ENCODE data around the gene ZNF445. TPM values are rescaled to one million over a fixed set of nuclear protein-coding genes. Genes with fewer than 3 reads are reported as not detected.
"Not testable (repeated sequence)": the region's sequence is repeated elsewhere in the genome, so short reads cannot be mapped to it uniquely, and the experiment has no call there.

The ZNF445 gene
- total RNA-seq, 1 donor from 2014 or later, result 25.7 TPM

DNA sequence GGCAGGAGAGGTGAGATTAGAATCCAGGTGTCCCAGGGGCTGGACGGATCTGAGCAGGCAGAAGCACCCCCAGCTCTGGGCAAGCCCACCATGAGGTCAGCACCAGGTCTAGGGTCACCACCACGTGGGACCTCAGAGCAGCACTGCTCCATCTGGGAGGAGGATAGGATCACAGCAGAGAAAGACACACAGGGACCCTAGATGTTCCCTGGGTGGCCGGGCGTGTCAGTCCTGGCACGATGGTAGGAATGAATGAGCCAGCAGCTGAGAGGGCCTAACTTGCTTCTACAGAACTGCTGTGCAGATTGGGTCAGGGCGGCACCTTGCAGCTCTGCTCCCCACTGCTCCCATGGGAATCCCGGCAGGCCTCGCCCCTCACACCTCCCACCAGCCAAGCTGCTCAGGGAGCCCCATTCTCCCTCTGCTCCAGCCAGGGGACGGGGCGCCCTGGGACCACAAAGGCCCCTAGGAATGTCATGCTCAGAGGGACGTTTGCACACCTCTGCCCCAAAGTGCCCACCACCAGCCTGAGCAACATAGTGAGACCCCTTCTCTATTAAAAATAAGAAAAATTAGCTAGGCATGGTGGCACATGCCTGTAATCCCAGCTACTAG lies 66.3 kb downstream of the ZNF445 start:
- intact Hi-C loops (cut with micrococcal nuclease), result no loop called here

DNA sequence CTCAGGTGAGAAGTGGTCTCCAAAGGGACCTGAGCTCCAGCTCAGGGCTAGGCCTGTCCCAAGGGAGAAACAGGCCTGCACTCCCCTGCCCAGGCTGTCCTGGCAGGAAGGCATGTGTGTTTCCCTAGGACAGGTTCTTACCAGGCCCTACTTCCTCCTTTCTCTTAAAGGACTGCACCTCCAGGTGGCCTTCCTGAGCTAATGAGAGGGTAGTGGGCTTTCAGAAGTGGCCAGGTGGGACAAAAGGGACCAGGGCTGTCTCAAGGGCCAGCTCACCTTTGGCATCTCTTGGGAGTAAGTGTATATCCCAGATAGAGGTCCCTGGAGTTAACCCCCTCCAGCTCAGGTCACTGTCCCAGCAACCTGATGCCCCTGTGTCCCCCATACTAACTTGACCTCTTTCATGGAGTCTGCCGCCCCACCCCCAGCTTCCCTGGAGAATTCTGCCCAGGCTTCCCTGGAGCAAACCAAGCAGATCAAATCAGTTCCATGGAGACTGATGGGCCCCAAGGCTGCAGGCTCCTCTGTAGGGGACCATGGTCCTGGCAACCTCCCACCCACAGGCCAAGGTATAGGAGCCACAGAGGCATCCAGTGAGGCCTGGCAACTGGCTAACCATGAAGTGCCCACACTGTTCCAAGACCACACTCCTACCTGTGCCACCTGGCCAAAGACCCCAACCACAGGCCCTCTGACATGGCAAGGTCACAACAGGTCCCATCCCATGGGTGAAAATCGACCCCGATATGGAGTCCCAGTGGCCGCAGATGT lies 67.6 kb downstream of the ZNF445 start:
- intact Hi-C loops (cut with micrococcal nuclease), result no loop called here

DNA sequence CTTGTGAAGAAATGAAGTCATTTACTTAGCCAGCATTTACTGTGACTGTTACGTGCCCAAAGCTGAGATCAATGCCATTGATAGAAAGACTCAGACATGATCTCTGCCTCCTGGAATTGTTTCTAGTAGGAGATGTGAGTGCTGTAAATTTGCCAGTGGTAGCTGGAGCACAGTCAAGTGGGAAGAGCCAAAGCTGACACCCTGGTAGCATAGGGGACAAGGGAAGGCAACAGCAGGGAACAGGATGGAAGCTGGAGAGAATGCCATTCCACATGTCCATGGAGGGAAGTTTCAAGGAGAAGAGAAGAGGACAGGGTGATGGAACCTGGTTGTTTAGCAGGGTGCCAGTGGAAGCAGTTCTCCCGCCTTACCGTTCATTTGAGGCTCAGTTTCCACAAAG lies 74.9 kb downstream of the ZNF445 start:
- intact Hi-C loops (cut with micrococcal nuclease), result no loop called here

DNA sequence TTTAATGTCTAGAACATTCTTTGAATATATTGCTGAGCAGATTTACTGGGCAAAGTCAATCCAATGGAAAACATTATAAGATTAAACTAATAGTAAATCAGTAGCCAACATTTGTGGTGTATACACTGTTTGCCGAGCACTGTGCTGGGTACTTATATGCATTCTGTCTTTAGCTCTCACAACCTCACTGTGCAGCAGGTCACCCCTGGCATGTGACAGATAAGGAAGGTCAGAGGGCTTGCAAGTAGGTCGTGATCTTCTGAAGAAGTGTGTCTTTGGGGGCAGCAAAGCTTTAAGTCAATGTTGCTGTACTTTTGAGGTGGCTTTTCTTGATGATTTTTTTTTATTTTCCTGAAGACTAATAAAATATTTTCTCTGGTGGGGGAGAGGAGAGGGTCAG lies 76.7 kb downstream of the ZNF445 start:
- intact Hi-C loops (cut with micrococcal nuclease), result no loop called here

DNA sequence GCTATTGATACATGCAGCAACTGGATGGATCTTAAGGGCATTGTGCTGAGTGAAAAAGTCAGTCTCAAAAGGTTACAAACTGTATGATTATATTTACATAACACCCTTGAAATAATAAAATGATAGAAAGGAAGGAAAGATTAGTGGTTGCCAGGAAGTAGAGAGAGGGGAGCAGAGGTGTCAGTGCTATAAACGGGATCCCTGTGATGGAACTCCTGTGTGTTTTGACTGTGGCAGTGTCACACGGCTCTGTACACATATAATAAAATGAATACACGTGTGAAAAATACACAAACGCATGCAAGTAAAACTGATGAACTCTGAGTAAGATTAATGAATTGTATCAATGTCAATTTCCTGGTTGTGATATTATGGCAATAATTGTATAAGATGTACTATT lies 78.6 kb downstream of the ZNF445 start:
- intact Hi-C loops (cut with micrococcal nuclease), result no loop called here

DNA sequence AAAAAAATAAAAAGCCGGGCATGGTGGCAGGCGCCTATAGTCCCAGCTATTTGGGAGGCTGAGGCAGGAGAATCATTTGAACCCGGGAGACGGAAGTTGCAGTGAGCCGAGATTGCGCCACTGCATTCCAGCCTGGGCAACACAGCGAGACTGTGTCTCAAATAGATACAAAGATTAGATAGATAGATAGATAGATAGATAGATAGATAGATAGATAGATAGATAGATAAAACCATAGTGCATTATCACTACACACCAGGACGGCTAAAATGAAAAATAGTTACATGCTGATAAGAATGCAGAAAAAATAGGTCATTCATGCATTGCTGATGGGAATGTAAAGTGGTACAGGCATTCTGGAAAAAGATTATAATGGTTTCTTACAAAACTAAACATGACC lies 79.2 kb downstream of the ZNF445 start:
- intact Hi-C loops (cut with micrococcal nuclease), result not testable (repeated sequence)

DNA sequence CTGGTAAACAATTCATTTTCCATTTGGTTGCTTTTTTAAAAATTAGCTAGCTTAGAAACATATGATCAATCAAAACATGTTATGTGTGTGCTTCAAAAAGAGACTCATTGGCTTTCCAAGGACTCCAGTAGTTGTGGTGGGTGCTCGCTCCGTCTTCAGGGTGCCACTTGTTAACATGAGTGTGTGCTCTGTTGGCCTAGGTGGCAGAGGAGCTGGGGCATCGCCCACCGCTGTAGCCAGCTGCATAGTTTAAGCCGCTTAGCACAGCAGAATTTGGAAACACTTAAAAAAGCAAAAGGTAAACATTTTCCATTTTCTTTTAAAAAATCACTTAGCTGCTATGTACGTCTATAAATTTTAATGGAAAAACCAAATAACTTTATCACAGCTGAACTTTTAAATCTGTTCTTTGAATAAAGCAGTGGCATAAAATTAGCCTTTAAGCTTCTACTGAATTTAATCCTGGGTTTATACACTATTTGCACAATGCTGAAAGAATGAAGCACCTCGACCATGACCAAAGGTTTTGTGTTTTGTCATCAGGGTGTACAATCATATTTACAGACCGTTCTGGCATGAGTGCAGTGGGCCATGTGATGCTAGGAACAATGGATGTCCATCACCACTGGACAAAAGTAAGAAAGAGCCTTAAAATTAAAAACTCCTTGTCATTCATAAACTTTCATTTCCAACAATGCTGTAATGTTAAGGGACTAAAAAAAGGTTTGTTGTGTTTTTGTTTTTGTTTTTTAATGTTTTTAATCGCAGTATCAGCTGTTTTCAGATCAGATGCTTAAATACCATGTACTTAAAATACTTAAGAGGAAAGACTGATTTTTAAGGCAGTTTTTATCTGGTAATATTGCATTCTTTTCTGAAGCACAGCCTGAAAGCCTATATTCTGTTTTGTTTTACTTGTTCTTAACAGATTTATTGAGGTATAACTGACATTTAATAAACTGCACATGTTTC lies 81.0 kb downstream of the ZNF445 start:
- intact Hi-C loops (cut with micrococcal nuclease), result no loop called here

DNA sequence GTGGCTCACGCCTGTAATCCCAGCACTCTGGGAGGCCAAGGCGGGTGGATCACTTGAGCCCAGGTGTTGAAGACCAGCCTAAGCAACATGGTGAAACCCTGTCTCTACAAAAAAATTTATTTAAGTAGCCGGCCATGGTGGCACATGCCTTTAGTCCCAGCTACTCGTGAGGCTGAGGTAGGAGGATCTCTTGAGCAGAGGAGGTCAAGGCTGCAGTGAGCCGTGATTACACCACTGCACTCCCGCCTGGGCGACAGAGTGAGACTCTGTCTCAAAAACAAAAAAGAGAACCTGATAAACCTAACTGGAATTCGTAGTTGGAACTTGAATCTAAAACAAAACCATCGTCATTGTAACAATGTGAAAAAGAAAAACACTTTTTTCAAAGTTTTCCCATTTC lies 81.8 kb downstream of the ZNF445 start:
- intact Hi-C loops (cut with micrococcal nuclease), result no loop called here

DNA sequence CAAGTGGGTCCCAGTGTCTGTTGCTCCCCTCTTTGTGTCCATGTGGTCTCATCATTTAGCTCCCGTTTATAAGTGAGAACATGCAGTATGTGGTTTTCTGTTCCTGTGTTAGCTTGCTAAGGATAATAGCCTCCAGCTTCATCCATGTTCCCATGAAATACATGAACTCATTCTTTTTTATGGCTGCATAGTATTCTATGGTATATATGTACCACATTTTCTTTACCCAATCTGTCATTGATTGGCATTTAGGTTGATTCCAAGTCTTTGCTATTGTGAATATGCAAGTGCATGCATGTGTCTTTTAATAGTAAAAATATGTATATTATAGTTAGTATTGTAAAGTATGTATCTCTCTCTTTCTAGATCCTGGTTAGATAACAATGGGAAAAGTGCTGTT lies 85.0 kb downstream of the ZNF445 start:
- intact Hi-C loops (cut with micrococcal nuclease), result no loop called here

DNA sequence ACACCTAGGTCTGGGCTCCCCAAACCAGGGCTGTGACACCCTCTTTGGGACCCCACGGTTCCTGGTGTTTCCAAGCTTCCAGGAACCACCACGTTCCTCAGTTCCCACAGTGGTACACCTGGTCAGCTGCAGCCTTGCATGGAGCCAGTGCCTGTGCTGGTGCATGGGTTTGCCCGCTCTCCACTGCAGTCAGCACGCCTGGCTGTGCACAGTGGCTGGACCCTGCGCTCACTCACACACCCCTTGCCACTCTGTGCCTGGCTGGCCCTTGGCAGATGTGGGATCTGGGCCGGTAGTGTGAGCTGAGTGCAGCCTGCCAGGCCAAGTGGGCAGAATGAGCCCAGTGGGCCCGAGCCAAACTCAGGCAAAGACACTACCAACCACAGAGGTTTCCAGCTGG lies 90.1 kb downstream of the ZNF445 start:
- intact Hi-C loops (cut with micrococcal nuclease), result no loop called here

Other genes with a start within 250 kb of the ZNF445 start
- gene TOPAZ1, start 235.8 kb downstream of the ZNF445 start, total RNA-seq, result not detected in 2 replicates
- gene TCAIM, start 138.9 kb downstream of the ZNF445 start, total RNA-seq, result 16.8 and 19.0 TPM in 2 replicates
- 0.61 and 0.64 TPM in 2 replicates for gene ZKSCAN7, start 77.5 kb upstream of the ZNF445 start, total RNA-seq
- gene ZNF660, start 107.3 kb upstream of the ZNF445 start, total RNA-seq, result 0.11 and 0.14 TPM in 2 replicates
- gene ZNF197, start 147.4 kb upstream of the ZNF445 start, total RNA-seq, result 12.1 and 12.7 TPM in 2 replicates
- gene ZNF35, start 171.1 kb upstream of the ZNF445 start, total RNA-seq, result 2.8 and 4.0 TPM in 2 replicates
- 0.59 and 0.68 TPM in 2 replicates for gene ZNF502, start 235.0 kb upstream of the ZNF445 start, total RNA-seq